OCI-LY3 (cell line): ENCODE measurements around the gene LMBRD1.
"Not testable (repeated sequence)": the region's sequence is repeated elsewhere in the genome, so short reads cannot be mapped to it uniquely, and the experiment has no call there.

ENCODE experiments used
- H2AFZ ChIP-seq: fragments of 200-600, 300-600 bp; shearing (Covaris generic); 2 replicates; pipeline ENCODE4 v1.6.0; 2014; ENCODE audit warnings: antibody characterized with exemption, low read depth, low read length
- H3K27ac ChIP-seq: fragments of 200-600, 300-600 bp; sonication (generic); 2 replicates; pipeline ENCODE4 v1.5.1; 2014; ENCODE audit warnings: mild to moderate bottlenecking, low read length, moderate library complexity, mixed read lengths
- H3K27me3 ChIP-seq: fragments of 200-600, 300-600 bp; sonication (generic); 2 replicates; pipeline ENCODE4 v1.6.1; 2014; ENCODE audit warnings: low read depth, low read length, mixed read lengths
- H3K36me3 ChIP-seq: fragments of 200-600, 300-600 bp; sonication (generic); replicated peaks from 2 replicates; pipeline ENCODE3; 2014; ENCODE audit warnings: low read depth, low read length, mixed read lengths
- H3K4me1 ChIP-seq: fragments of 300-600, 200-600 bp; sonication (generic); 2 replicates; pipeline ENCODE4 v1.6.1; 2014; ENCODE audit warnings: low read length, mixed read lengths
- H3K4me2 ChIP-seq: fragments of 200-600, 300-600 bp; sonication (generic); 2 replicates; pipeline ENCODE4 v1.6.1; 2014; ENCODE audit warnings: low read length, mixed read lengths
- H3K4me3 ChIP-seq: fragments of 300-600, 200-600 bp; sonication (generic); 2 replicates; pipeline ENCODE4 v1.5.1; 2014; ENCODE audit warnings: antibody characterized with exemption, mild to moderate bottlenecking, low read length, moderate library complexity
- H3K79me2 ChIP-seq: fragments of 300-600, 200-600 bp; shearing (Covaris generic); 2 replicates; pipeline ENCODE4 v1.6.1; 2014; ENCODE audit warnings: mild to moderate bottlenecking, low read length, mixed read lengths
- H3K9ac ChIP-seq: fragments of 300-600, 200-600 bp; shearing (Covaris generic); 2 replicates; pipeline ENCODE4 v1.6.0; 2014; ENCODE audit warnings: mild to moderate bottlenecking, low read length, moderate library complexity
- H3K9me3 ChIP-seq: fragments of 200-600, 300-600 bp; shearing (Covaris generic); 2 replicates; pipeline ENCODE4 v1.6.1; 2014; ENCODE audit warnings: low read length, mixed read lengths; ENCODE audit not compliant: insufficient read depth
- H4K20me1 ChIP-seq: fragments of 200-600, 300-600 bp; sonication (generic); 2 replicates; pipeline ENCODE4 v1.6.1; 2016; ENCODE audit warnings: low read length, mixed read lengths; ENCODE audit not compliant: insufficient read depth
- EZH2phosphoT487 ChIP-seq: fragments of 200-600 bp; shearing (Covaris generic); IDR thresholded peaks from 2 replicates; pipeline ENCODE4 v1.6.1; 2018; ENCODE audit warnings: antibody characterized with exemption, mixed run types, low read depth
- TF ChIP-seq, protein P1 (sequence below): fragments of 200-600, 300-600 bp; sonication (generic); IDR thresholded peaks from 2 replicates; pipeline ENCODE4 v1.5.1; 2014; ENCODE audit warnings: antibody characterized with exemption, low read length, low read depth

Gene LMBRD1

DNA sequence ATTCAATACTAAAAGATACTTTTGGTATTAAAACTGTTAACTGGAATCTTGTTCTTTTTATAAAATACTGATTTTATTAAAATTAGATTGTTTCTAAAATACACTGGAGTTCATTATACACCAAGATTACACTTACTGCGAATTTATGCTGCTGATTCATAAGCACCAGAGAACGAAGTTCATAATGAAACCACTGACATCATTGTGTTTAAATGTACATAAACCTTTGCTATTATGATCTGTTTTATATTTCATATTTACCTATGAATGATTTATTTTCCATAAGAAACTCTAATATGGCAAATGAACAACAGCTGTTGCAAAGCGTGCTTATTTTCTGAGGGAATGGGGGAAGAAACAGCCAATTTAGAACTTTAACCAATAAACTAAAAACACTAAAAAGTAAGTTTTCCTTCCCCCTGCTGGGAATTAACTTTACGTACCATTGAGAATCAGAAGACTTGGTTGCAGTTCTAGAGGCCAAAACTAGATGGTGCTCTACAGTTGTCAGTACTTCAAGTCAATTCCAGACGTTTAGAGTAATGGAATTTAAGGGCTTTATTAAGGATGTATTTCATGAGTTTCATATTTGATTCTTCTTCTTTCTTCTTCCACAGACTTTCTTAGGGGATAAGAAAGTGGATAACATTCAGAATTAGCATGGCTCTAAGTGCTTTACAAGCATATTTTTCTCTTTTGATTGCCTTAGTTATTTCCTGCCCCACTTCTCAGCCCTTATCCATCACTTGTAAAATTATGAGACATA lies 38.8 kb upstream of the LMBRD1 start:
- no peaks in the 10 kb centered on the region for H3K27me3 ChIP-seq
- no peak overlapping the region; the same call in 1 of the 2 replicates for H3K9ac ChIP-seq
- TF ChIP-seq, protein P1, sequence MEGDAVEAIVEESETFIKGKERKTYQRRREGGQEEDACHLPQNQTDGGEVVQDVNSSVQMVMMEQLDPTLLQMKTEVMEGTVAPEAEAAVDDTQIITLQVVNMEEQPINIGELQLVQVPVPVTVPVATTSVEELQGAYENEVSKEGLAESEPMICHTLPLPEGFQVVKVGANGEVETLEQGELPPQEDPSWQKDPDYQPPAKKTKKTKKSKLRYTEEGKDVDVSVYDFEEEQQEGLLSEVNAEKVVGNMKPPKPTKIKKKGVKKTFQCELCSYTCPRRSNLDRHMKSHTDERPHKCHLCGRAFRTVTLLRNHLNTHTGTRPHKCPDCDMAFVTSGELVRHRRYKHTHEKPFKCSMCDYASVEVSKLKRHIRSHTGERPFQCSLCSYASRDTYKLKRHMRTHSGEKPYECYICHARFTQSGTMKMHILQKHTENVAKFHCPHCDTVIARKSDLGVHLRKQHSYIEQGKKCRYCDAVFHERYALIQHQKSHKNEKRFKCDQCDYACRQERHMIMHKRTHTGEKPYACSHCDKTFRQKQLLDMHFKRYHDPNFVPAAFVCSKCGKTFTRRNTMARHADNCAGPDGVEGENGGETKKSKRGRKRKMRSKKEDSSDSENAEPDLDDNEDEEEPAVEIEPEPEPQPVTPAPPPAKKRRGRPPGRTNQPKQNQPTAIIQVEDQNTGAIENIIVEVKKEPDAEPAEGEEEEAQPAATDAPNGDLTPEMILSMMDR: peak; percentile 98
- no peak for TF ChIP-seq EZH2phosphoT487
- no peaks in the 10 kb centered on the region for H4K20me1 ChIP-seq
- peak overlapping the region; percentile 34; the same call in 1 of the 2 replicates for H2AFZ ChIP-seq
- no peaks in the 10 kb centered on the region for H3K9me3 ChIP-seq
- H3K4me3 ChIP-seq: peak overlapping the region; percentile 68
- peaks cover 18% of the 10 kb centered on the region for H3K4me1 ChIP-seq
- peak overlapping the region; percentile 71 for H3K4me2 ChIP-seq
- H3K27ac ChIP-seq: no peak overlapping the region
- H3K79me2 ChIP-seq: no peaks in the 10 kb centered on the region
- no peaks in the 10 kb centered on the region for H3K36me3 ChIP-seq

DNA sequence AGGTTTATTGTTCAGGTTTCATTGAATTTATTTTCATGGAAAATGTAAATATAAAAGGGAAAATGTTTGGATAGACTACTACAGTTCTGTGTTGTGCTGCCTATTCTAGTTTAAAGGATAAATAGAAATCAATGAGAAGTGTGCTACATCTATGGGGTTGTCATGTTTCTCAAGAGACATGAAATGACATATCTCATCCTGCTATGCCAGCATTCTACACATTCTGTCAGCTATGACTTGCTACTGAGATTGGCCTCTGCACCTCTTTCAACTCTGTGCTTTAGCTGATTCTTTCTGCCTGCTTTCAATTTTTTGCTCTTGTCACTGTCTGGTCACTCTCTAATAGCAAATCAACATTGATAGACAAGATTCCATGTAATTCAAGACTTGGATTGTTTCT lies 35.7 kb upstream of the LMBRD1 start:
- H2AFZ ChIP-seq: no peak overlapping the region
- no peaks in the 10 kb centered on the region for H3K79me2 ChIP-seq
- H4K20me1 ChIP-seq: no peaks in the 10 kb centered on the region
- H3K4me1 ChIP-seq: peaks cover 16% of the 10 kb centered on the region
- H3K4me3 ChIP-seq: no peak overlapping the region
- no peak overlapping the region for H3K4me2 ChIP-seq
- no peaks in the 10 kb centered on the region for H3K9me3 ChIP-seq
- H3K27ac ChIP-seq: no peak overlapping the region
- no peaks in the 10 kb centered on the region for H3K36me3 ChIP-seq
- no peak overlapping the region for H3K9ac ChIP-seq
- TF ChIP-seq EZH2phosphoT487: no peak
- TF ChIP-seq, protein P1: no peak
- H3K27me3 ChIP-seq: no peaks in the 10 kb centered on the region

DNA sequence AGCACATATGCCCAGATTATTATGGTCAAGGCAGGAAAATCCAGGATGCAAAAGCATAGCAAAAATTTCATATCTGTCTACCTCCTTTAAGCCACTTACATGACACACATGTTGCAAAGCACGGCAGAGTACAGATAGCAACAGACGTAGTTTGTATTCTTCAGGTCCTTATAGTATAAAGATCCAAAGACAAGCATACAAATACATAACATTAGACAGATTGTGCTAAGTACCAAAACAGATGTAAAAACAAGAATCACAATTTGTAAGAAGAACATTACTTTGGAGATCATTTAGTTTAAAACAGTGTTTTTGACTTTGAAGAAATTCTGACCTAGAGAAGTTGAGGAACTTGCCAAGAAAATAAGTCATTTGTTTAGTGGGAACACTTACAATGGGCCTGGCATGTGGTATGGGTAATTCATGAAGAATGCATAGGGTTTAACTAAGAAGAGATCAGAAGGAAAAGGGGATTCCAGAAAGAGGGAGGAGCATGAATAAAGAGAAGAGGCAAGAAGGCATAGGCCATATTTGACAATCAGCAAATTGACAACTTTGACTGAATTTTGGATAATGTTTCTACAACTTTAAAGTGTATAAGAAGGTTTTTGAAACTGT lies 30.6 kb upstream of the LMBRD1 start:
- Histone ChIP-seq H4K20me1 (no peaks in the 10 kb centered on the region), H3K36me3 (no peaks in the 10 kb centered on the region), H3K4me3 (no peak overlapping the region), H3K9me3 (no peaks in the 10 kb centered on the region), H3K9ac (no peak overlapping the region), H3K79me2 (no peaks in the 10 kb centered on the region), H2AFZ (peak overlapping the region; percentile 33; the same call in 1 of the 2 replicates), H3K4me2 (no peak overlapping the region), H3K27ac (no peak overlapping the region), H3K4me1 (no peaks in the 10 kb centered on the region), H3K27me3 (no peaks in the 10 kb centered on the region)
- no peak for TF ChIP-seq EZH2phosphoT487
- TF ChIP-seq, protein P1: no peak

DNA sequence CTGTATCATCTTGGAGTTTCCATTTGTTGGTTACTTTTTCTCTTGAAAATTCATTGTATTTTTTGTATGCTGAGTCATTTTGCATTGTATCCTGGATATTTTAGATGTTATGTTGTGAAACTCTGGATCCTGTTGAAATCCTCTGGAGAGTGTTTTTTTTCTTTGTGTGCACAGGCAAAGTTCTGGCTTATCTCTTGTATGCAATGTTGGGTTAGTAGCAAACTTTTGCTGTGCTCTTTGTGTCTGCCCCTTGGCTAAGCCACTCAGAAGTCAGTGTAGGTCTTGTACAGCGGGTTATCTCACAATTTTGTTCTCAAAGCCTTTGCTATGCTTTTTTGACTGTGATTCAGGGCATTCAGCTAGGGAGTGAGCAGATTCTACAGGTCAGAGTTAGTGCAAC lies 29.1 kb upstream of the LMBRD1 start:
- Histone ChIP-seq H2AFZ (no peak overlapping the region), H3K27ac (no peak overlapping the region), H3K9me3 (no peaks in the 10 kb centered on the region), H3K36me3 (no peaks in the 10 kb centered on the region), H3K79me2 (no peaks in the 10 kb centered on the region), H3K4me2 (no peak overlapping the region), H3K4me3 (no peak overlapping the region), H3K4me1 (no peaks in the 10 kb centered on the region), H4K20me1 (no peaks in the 10 kb centered on the region), H3K27me3 (no peaks in the 10 kb centered on the region), H3K9ac (no peak overlapping the region)
- no peak for TF ChIP-seq EZH2phosphoT487
- TF ChIP-seq, protein P1: no peak

DNA sequence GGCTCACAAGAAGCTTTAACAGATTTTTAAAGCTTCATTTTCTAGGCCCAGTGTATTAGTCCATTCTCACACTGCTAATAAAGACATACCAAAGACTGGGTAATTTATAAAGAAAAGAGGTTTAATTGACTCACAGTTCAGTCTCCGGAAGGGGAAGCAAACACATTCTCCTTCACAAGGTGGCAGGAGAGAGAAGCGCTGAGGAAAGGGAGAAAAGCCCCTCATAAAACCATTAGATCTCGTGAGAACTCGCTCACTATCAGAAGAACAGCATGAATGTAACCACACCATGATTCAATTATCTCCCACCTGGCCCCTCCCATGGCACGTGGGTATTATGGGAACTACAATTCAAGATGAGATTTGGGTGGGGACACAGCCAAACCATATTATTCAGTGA lies 27.5 kb upstream of the LMBRD1 start:
- H3K27me3 ChIP-seq, H3K9me3 ChIP-seq, H3K4me2 ChIP-seq, H4K20me1 ChIP-seq, H3K36me3 ChIP-seq, H2AFZ ChIP-seq, H3K79me2 ChIP-seq, H3K9ac ChIP-seq, H3K4me3 ChIP-seq, H3K4me1 ChIP-seq, H3K27ac ChIP-seq: not testable (repeated sequence)
